HepG2 (cell line): ENCODE results near the gene FAM83E. TPM values are rescaled to one million over a fixed set of nuclear protein-coding genes. Genes with fewer than 3 reads are reported as not detected.

Experiments used
- ATAC-seq: fragments of 200-7000 bp; cut with Tn5 transposase; 3 replicates; pipeline ENCODE4 v1.9.1; 2020; ENCODE audit warnings: mild to moderate bottlenecking, moderate library complexity
- BruUV-seq: library from RNA; stranded (reverse); fragments of 400-500 nt; replicated peaks from 2 replicates; lab custom pipeline; 2021; lab: Mats Ljungman, UMichigan
- CTCF ChIA-PET: fragments of 300-600 bp; formaldehyde crosslinking; extraction: SDS; loops from one replicate; lab custom pipeline; 2021; ENCODE audit warnings: low total read pairs, inconsistent platforms, low intra/inter-chr PET ratio; lab: Yijun Ruan, JAX
- POLR2A ChIA-PET: fragments of 350-600 bp; sonication (Branson Sonifier 250); formaldehyde crosslinking; loops from one replicate; lab custom pipeline; 2020; ENCODE audit warnings: antibody characterized with exemption, inconsistent platforms; lab: Yijun Ruan, JAX
- DNase-seq: peaks from one replicate; pipeline ENCODE4 v3.0.0-alpha.2; 2015; ENCODE audit warnings: low spot score
- FAIRE-seq: peaks from 3 replicates; lab custom pipeline; 2011; peaks lifted over from hg19 to GRCh38; lab: Jason Lieb, UNC
- H2AFZ ChIP-seq: one replicate; pipeline ENCODE4 v1.6.1; 2011; ENCODE audit warnings: low read length, inconsistent platforms
- H3K27ac ChIP-seq: fragments of 300-600 bp; 3 replicates; pipeline ENCODE4 v1.8.0; 2011; ENCODE audit warnings: mixed run types, mild to moderate bottlenecking, mixed read lengths, low read length, inconsistent platforms; ENCODE audit not compliant: insufficient read depth; ENCODE audit errors: extremely low read length
- H3K27me3 ChIP-seq, 2 experiments: fragments of 200-600 bp in 1 of 2; 2 replicates in 1 of 2; 3 replicates in 1 of 2; pipeline versions ENCODE4 v1.6.0 to v1.8.0; 2011; ENCODE audit warnings: low read length in 2 of 2, mild to moderate bottlenecking in 2 of 2, moderate library complexity in 2 of 2, inconsistent platforms in 1 of 2; ENCODE audit not compliant: insufficient read depth in 2 of 2, control insufficient read depth in 1 of 2
- H3K36me3 ChIP-seq, 2 experiments: fragments of 200-600 bp in 1 of 2; replicated peaks in 1 of 2; 2 replicates in 1 of 2; 3 replicates in 1 of 2; pipeline versions ENCODE4 v1.5.1 to v1.8.0; 2011; ENCODE audit warnings: low read length in 2 of 2, inconsistent platforms in 1 of 2; ENCODE audit not compliant: insufficient read depth in 2 of 2, control insufficient read depth in 1 of 2
- H3K4me1 ChIP-seq: 2 replicates; pipeline ENCODE4 v1.5.1; 2012; ENCODE audit warnings: low read length, inconsistent platforms; ENCODE audit not compliant: insufficient read depth
- H3K4me2 ChIP-seq: 2 replicates; pipeline ENCODE4 v1.6.0; 2011; ENCODE audit warnings: low read depth, low read length, inconsistent platforms
- H3K4me3 ChIP-seq, 3 experiments: fragments of 200-600 bp in 1 of 3; sonication (generic), shearing (Covaris generic) in 1 of 3; replicated peaks in 1 of 3; 2 replicates each; pipeline ENCODE4 v1.5.1; 2011 to 2016; ENCODE audit warnings: low read length in 3 of 3, inconsistent platforms in 2 of 3, low read depth in 2 of 3, mild to moderate bottlenecking in 2 of 3, control low read depth in 1 of 3, mixed read lengths in 1 of 3; ENCODE audit not compliant: insufficient read depth in 1 of 3
- H3K79me2 ChIP-seq: one replicate; pipeline ENCODE4 v1.6.1; 2011; ENCODE audit warnings: low read length, inconsistent platforms; ENCODE audit not compliant: insufficient read depth
- H3K9ac ChIP-seq: 2 replicates; pipeline ENCODE4 v1.6.0; 2011; ENCODE audit warnings: mild to moderate bottlenecking, low read depth, low read length, inconsistent platforms; ENCODE audit not compliant: insufficient read depth
- H3K9me3 ChIP-seq: 2 replicates; pipeline ENCODE4 v1.5.1; 2012; ENCODE audit warnings: mild to moderate bottlenecking, low read length
- H4K20me1 ChIP-seq: 2 replicates; pipeline ENCODE4 v1.6.0; 2011; ENCODE audit warnings: inconsistent platforms, mild to moderate bottlenecking, low read length, moderate library complexity; ENCODE audit not compliant: insufficient read depth
- AGO2 ChIP-seq: fragments of 200-400 bp; formaldehyde crosslinking; optimal IDR thresholded peaks from 2 replicates; pipeline ENCODE3; 2017; ENCODE audit warnings: mild to moderate bottlenecking, low read depth, low read length, moderate library complexity
- ATF1 ChIP-seq: IDR thresholded peaks from 2 replicates; pipeline ENCODE4 v1.6.1; 2016; ENCODE audit warnings: mild to moderate bottlenecking, control low read depth
- BCL6 ChIP-seq: IDR thresholded peaks from 2 replicates; pipeline ENCODE4 v1.6.1; 2016; ENCODE audit warnings: missing genetic modification reagents, missing compliant biosample characterization
- CHCHD3 ChIP-seq: sonication (generic); formaldehyde crosslinking; IDR thresholded peaks from 2 replicates; pipeline ENCODE4 v1.8.0; 2022; ENCODE audit warnings: mild to moderate bottlenecking, missing genetic modification reagents, moderate library complexity
- HOXA3 ChIP-seq: sonication (generic); formaldehyde crosslinking; IDR thresholded peaks from 2 replicates; pipeline ENCODE4 v1.5.0; 2020; ENCODE audit warnings: missing genetic modification reagents
- HOXA9 ChIP-seq: sonication (generic); formaldehyde crosslinking; IDR thresholded peaks from 2 replicates; pipeline ENCODE4 v1.8.1; 2022; ENCODE audit warnings: missing genetic modification reagents, mild to moderate bottlenecking, moderate library complexity, borderline replicate concordance
- KDM4B ChIP-seq: sonication (generic); formaldehyde crosslinking; IDR thresholded peaks from 2 replicates; pipeline ENCODE4 v1.4.0; 2020; ENCODE audit warnings: missing genetic modification reagents
- MLLT10 ChIP-seq: sonication (generic); formaldehyde crosslinking; IDR thresholded peaks from 2 replicates; pipeline ENCODE4 v1.4.0; 2020; ENCODE audit warnings: missing genetic modification reagents
- NKX3-1 ChIP-seq: sonication (generic); formaldehyde crosslinking; IDR thresholded peaks from 2 replicates; pipeline ENCODE4 v1.5.0; 2020; ENCODE audit warnings: missing genetic modification reagents
- NR2F1 ChIP-seq, 2 experiments: fragments of 450-650 bp in 1 of 2; formaldehyde crosslinking in 1 of 2; IDR thresholded peaks; 2 replicates each; pipeline versions ENCODE4 v1.5.0 to v1.6.1; 2016 to 2020; ENCODE audit warnings: mild to moderate bottlenecking in 1 of 2, missing compliant biosample characterization in 1 of 2, missing genetic modification reagents in 1 of 2, moderate library complexity in 1 of 2
- POGK ChIP-seq: sonication (generic); formaldehyde crosslinking; conservative IDR thresholded peaks from 2 replicates; pipeline ENCODE4 v1.8.0; 2022; ENCODE audit warnings: mild to moderate bottlenecking, moderate library complexity, missing genetic modification reagents
- POLR2G ChIP-seq: fragments of 200-400 bp; formaldehyde crosslinking; IDR thresholded peaks from 2 replicates; pipeline ENCODE4 v1.6.1; 2018; ENCODE audit warnings: mild to moderate bottlenecking, low read depth, low read length, moderate library complexity
- RBFOX2 ChIP-seq: fragments of 200-400 bp; formaldehyde crosslinking; IDR thresholded peaks from 2 replicates; pipeline ENCODE4 v1.6.1; 2017; ENCODE audit warnings: low read depth, mild to moderate bottlenecking, low read length
- RNF2 ChIP-seq: fragments of 450-650 bp; conservative IDR thresholded peaks from 2 replicates; pipeline ENCODE4 v1.6.1; 2016; ENCODE audit warnings: low read depth
- SIN3A ChIP-seq: IDR thresholded peaks from 2 replicates; pipeline ENCODE4 v1.6.1; 2011; ENCODE audit warnings: low read depth, mild to moderate bottlenecking, control low read depth, low read length, borderline replicate concordance
- TEAD2 ChIP-seq: sonication (generic); formaldehyde crosslinking; IDR thresholded peaks from 2 replicates; pipeline ENCODE4 v1.9.0; 2021; ENCODE audit warnings: missing genetic modification reagents
- TP53 ChIP-seq: sonication (generic); formaldehyde crosslinking; conservative IDR thresholded peaks from 2 replicates; pipeline ENCODE4 v1.4.0; 2020; ENCODE audit warnings: missing genetic modification reagents
- TRIM24 ChIP-seq: sonication (generic); formaldehyde crosslinking; IDR thresholded peaks from 2 replicates; pipeline ENCODE4 v1.8.0; 2022; ENCODE audit warnings: mild to moderate bottlenecking, missing genetic modification reagents
- ZGPAT ChIP-seq: IDR thresholded peaks from 2 replicates; pipeline ENCODE4 v1.6.1; 2016; ENCODE audit warnings: mild to moderate bottlenecking
- ZNF260 ChIP-seq: sonication (generic); formaldehyde crosslinking; IDR thresholded peaks from 2 replicates; pipeline ENCODE4 v1.4.0; 2020; ENCODE audit warnings: missing genetic modification reagents, low read depth, mild to moderate bottlenecking, borderline replicate concordance
- ZNF296 ChIP-seq: sonication (generic); formaldehyde crosslinking; conservative IDR thresholded peaks from 2 replicates; pipeline ENCODE4 v1.5.0; 2020; ENCODE audit warnings: mild to moderate bottlenecking, missing genetic modification reagents
- ZNF430 ChIP-seq: sonication (generic); formaldehyde crosslinking; IDR thresholded peaks from 2 replicates; pipeline ENCODE4 v1.9.0; 2021; ENCODE audit warnings: mild to moderate bottlenecking, missing genetic modification reagents
- ZNF546 ChIP-seq: sonication (generic); formaldehyde crosslinking; conservative IDR thresholded peaks from 2 replicates; pipeline ENCODE4 v1.8.1; 2023; ENCODE audit warnings: mild to moderate bottlenecking, missing genetic modification reagents
- ZNF552 ChIP-seq: sonication (generic); formaldehyde crosslinking; IDR thresholded peaks from 2 replicates; pipeline ENCODE4 v1.9.0; 2022; ENCODE audit warnings: missing genetic modification reagents, mild to moderate bottlenecking, borderline replicate concordance
- ZNF724P ChIP-seq: sonication (generic); formaldehyde crosslinking; IDR thresholded peaks from 2 replicates; pipeline ENCODE4 v1.8.0; 2022; ENCODE audit warnings: missing genetic modification reagents, borderline replicate concordance
- WGBS: methylation state at CpG from one replicate; pipeline ENCODE4 v1.1.6; 2017; ENCODE audit warnings: low lambda C conversion rate; 5-methylcytosine and 5-hydroxymethylcytosine counted together
- in situ Hi-C: cut with HindIII; loops from 2 replicates; pipeline ENCODE4 v1.10.0; 2017; ENCODE audit warnings: low pct_unique_long_range_greater_than_20kb; ENCODE audit not compliant: extremely low pct_ligation_motif_present
- intact Hi-C: fragments of 100-400 bp; cut with micrococcal nuclease; formaldehyde crosslinking; loops from one replicate; pipeline ENCODE4 v1.10.0; 2022; ENCODE audit not compliant: unreplicated experiment
- polyA plus RNA-seq, 8 experiments: library from polyadenylated mRNA; depleted of rRNA in 3 of 8; stranded (reverse) in 7 of 8; unstranded in 1 of 8; fragments of >200 nt; fragmentation: Illumina TruSeq in 4 of 8; extraction: Trizol in 4 of 8; gene quantifications; 2 replicates each; pipeline versions ENCODE4 v1.2.1 to v1.2.3, GENCODE V29; 2011 to 2016; ENCODE audit warnings: low read depth in 4 of 8, missing spikeins in 1 of 8, mixed read lengths in 1 of 8; ENCODE audit not compliant: insufficient read depth in 1 of 8
- total RNA-seq, 5 experiments: library from RNA; depleted of rRNA; stranded (reverse); fragments of >200 nt; fragmentation: Illumina TruSeq; extraction: Trizol; gene quantifications; 2 replicates each; pipeline ENCODE4 v1.2.3, GENCODE V29; 2016; ENCODE audit warnings: low read depth in 1 of 5

The FAM83E gene
- total and polyA plus RNA-seq, 2 of the 13 experiments (the other 11 are each of a cell fraction or from before 2014, with no cell fraction given) = 0.18 to 0.60 TPM

GRCh38 chr19:48629599-48630295 is 14.9 kb upstream of the FAM83E start:
- Histone ChIP-seq H4K20me1 (no peaks in the 10 kb centered on the region), H3K4me1 (peaks cover 64% of the 10 kb centered on the region), H3K27me3 (no peaks in the 10 kb centered on the region), H3K9ac (no peak overlapping the region), H3K79me2 (no peaks in the 10 kb centered on the region), H3K4me3 (no peak overlapping the region), H2AFZ (no peak overlapping the region), H3K27ac (no peak overlapping the region), H3K4me2 (no peak overlapping the region), H3K36me3 (no peaks in the 10 kb centered on the region), H3K9me3 (no peaks in the 10 kb centered on the region)
- ATAC-seq (no peak), FAIRE-seq (no peak), DNase-seq (no peak)
- CTCF ChIA-PET = no interaction called here
- WGBS = 94% methylated on average over 37 of the region's 48 CpGs
- POLR2A ChIA-PET = interaction anchor here (5.8 kb wide), 1 partner anchor 11 kb away, joined by 61 read pairs; the partner anchor contains the start of genes RPL18 and SPHK2
- in situ Hi-C loops = no loop called here
- BruUV-seq = no TSS peak
- intact Hi-C loops = no loop called here
- no peak for TF ChIP-seq MLLT10 (CRISPR knock-in tag)
- 0 out of 2 replicates have a peak, but pooled peaks have one; percentile 18 for TF ChIP-seq POLR2G
- no peak for TF ChIP-seq ATF1 (CRISPR knock-in tag)
- no peak for TF ChIP-seq NR2F1 (CRISPR knock-in tag; IDR thresholded peaks at IDR 0.05)
- no peak for TF ChIP-seq BCL6 (CRISPR knock-in tag)
- TF ChIP-seq TRIM24 (CRISPR knock-in tag) = no peak
- TF ChIP-seq TEAD2 (CRISPR knock-in tag) = no peak
- TF ChIP-seq CHCHD3 = no peak
- TF ChIP-seq ZNF552 = no peak
- 0 out of 2 replicates have a peak, but pooled peaks have one; percentile 31 for TF ChIP-seq HOXA3
- no peak for TF ChIP-seq ZGPAT (CRISPR knock-in tag)
- TF ChIP-seq RNF2 = no peak
- no peak for TF ChIP-seq TP53 (CRISPR knock-in tag)
- peak; percentile 93 for TF ChIP-seq AGO2
- TF ChIP-seq HOXA9 (CRISPR knock-in tag) = no peak
- TF ChIP-seq SIN3A = no peak
- TF ChIP-seq ZNF546 (CRISPR knock-in tag) = no peak
- 0 out of 2 replicates have a peak, but pooled peaks have one; percentile 30 for TF ChIP-seq ZNF724P (CRISPR knock-in tag)
- no peak for TF ChIP-seq NKX3-1 (CRISPR knock-in tag)
- TF ChIP-seq ZNF430 (CRISPR knock-in tag) = no peak
- TF ChIP-seq KDM4B (CRISPR knock-in tag) = no peak
- TF ChIP-seq POGK (CRISPR knock-in tag) = no peak
- no peak for TF ChIP-seq ZNF296
- peak; percentile 72 for TF ChIP-seq RBFOX2
- no peak for TF ChIP-seq ZNF260
